Amniotic epithelial cell (primary cell): ENCODE results near the gene ATP1A4.
A peak's percentile ranks its signal among the peaks of the same experiment; 100 is the strongest.

Source experiments
- DNase-seq: peaks from one replicate; pipeline ENCODE4 v3.0.0-alpha.2; 2010; ENCODE audit warnings: low read depth

The ATP1A4 gene

GRCh38 chr1:160144921-160145320, 6.5 kb upstream of the ATP1A4 start:
- DNase-seq = no peak

DNA sequence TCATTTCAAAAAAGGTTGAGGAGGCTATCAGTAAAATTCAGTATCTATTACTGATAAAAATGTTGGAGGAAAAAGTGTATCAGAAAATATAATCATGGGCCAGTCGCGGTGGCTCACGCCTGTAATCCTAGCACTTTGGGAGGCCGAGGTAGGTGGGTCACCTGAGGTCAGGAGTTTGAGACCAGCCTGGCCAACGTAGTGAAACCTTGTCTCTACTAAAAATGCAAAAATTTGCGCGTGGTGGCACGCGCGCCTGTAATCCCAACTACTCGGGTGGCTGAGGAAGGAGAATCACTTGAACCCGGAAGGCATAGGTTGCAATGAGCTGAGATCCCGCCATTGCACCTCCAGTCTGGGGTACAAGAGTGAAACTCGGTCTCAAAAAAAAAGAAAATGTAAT, 5.3 kb upstream of the ATP1A4 start:
- no peak for DNase-seq

- DNase-seq = no peak
Observed at GRCh38 chr1:160148121-160148520, 3.3 kb upstream of the ATP1A4 start.

DNA sequence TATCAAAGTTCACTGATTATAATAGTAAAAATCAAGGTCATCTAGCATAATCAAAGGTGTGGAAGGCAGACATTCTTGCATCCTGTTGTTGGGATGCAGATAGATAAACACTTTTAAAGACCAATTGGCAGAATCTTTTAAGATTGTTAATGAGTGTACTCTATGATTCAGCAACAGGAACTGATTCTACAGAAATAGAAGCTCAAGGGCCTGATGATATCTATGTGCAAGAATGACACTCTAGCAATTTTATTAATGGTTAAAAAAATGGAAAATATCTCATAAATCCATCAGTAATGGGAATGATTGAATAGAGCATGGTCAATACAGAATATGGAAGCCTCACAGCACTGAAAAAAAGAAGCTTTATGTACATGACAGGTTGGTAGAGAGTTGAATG, 2.2 kb upstream of the ATP1A4 start:
- no peak for DNase-seq

GRCh38 chr1:160149716-160150115, 1.7 kb upstream of the ATP1A4 start:
- DNase-seq = peak; percentile 9

DNA sequence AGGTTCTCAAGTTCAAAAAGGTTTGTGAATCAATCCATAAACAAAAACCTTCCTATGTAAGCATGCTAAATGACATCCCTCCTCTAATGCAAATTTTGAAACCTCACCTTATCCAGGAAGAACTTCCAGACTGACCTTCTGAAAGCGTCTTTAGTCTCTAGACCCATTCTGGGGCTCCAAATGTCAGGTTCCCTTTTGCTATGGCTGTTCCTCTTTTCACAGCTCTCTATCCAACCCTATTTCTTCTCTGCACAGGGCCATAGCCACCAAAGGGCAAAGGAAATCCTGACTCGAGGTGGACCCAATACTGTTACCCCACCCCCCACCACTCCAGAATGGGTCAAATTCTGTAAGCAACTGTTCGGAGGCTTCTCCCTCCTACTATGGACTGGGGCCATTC, 3.4 kb downstream of the ATP1A4 start:
- DNase-seq = no peak

DNA sequence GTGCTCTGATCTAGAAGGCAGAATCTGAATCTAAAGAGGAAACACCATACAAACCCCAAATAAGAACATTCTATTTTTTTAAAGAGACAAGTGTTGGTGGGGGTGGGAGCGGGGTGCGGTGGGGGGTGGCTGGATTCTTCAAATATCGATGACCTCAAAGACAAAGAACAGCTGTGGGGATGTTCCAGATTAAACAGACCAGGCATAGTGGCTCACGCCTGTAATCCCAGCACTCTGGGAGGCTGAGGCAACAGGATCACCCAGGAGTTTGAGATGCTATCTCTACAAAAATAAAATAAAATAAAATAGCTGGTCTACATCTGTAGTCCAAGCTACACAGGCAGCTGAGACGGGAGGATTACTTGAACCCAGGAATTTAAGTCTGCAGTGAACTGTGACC, 5.0 kb downstream of the ATP1A4 start:
- DNase-seq = no peak

DNA sequence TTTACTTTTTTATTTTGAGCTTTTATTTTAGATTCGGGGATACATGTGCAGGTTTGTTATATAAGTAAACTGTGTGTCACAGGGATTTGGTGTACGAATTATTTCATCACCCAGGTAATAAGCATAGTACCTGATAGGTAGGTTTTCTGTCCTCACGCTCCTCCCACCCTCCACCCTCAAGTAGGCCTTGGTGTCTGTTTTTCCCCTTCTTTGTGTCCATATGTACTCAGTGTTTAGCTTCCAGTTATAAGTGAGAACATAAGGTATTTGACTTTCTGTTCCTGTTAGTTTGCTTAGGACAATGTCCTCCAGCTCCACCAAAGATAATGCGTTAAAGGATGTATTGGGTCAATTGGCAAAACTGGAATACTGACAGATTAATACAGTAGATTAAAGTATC, 5.8 kb downstream of the ATP1A4 start:
- no peak for DNase-seq

DNA sequence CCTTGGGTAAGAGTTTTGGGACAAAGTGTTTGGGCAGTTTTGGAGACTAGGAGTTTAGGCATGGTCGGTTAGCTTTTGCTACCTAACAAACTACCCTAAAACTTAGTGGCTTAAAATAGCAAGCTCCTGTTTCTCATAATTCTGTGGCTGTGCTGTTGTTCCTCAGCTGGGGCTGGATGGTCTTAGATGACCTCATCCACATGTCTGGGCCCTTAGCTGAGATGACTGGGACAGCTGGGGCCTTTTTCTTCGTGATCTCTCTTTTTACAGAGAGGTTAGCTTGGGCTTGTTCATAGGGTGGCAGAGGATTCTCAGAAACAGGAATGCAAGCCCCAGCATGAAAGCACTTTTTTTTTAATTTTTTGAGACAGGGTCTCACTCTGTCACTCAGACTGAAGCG, 6.6 kb downstream of the ATP1A4 start:
- no peak for DNase-seq

DNA sequence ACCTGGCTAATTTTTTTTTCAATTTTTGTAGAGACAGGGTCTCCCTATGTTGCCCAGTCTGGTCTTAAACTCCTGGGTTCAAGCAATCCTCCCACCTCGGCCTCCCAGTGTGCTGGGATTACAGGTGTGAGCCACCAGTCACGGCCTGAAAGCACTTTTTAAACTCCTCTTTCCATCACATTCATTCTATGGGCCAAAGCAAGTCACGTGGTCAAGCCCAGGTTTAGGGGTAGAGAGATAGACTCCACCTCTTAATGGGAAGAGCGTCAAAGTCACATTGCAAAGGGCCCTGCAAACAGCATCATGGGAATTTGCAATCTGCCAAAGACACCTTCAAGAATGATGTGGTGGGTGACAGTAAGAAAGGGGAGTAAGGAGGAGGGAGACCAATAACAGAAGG, 7.1 kb downstream of the ATP1A4 start:
- no peak for DNase-seq

DNA sequence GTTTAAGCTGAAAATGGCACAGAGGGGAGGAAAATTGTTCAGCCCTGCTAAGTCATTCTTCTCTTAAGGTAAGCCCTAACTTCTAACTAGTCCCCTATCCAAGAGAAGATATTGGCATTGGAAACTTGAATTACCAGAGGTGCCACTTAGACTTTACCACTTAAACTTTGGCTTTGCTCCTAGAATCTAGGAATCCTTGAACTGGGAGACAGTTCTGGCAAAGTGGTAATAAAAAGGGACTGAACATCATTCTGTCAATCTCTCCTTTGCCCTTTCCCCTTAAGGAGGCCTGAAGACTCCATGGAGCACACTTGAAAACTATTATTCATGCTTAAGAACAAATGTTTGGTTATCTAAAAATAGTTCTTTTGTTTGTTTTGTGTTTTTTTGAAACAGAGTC, 8.4 kb downstream of the ATP1A4 start:
- DNase-seq = no peak

DNA sequence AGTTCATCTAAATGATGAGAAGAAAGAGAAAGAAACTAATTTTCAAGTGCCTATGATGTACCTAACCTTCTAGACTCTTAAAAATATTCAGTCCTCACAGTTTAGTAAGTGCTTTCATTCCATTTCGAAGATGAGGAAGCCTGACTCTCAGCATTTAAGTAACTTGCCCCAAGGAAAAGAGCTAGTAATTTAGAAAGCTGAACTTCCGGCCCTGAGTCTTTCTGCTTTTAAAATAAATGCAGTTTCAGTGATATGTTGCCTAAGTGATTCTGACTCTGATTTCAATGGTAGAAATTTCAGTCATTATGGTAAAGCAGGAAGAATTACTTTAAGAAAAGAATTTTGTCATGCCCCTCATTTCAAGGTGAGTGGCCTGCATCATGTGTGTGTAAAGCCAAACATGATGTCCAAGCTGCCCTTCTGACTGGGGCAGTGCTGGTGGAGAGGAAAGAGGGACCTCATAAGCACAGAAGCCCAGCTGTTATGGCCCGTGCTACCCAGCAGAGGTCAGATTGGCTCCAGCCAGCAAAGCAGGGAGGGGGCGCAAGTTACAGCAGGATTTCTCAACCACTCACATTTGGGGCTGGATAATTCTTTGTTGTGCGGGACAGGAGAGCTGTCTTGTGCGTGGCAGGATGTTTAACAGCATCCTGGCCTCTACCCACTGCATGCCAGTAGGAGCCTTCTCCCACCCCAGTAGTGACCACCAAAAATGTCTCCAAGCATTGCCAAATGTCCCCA, 10.7 kb downstream of the ATP1A4 start:
- DNase-seq = peak; percentile 15

- no peak for DNase-seq
Observed at GRCh38 chr1:160162931-160163330, 11.5 kb downstream of the ATP1A4 start.

GRCh38 chr1:160163615-160164014, 12.2 kb downstream of the ATP1A4 start:
- no peak for DNase-seq

- DNase-seq = no peak
Observed at GRCh38 chr1:160164121-160164520, 12.7 kb downstream of the ATP1A4 start.

DNA sequence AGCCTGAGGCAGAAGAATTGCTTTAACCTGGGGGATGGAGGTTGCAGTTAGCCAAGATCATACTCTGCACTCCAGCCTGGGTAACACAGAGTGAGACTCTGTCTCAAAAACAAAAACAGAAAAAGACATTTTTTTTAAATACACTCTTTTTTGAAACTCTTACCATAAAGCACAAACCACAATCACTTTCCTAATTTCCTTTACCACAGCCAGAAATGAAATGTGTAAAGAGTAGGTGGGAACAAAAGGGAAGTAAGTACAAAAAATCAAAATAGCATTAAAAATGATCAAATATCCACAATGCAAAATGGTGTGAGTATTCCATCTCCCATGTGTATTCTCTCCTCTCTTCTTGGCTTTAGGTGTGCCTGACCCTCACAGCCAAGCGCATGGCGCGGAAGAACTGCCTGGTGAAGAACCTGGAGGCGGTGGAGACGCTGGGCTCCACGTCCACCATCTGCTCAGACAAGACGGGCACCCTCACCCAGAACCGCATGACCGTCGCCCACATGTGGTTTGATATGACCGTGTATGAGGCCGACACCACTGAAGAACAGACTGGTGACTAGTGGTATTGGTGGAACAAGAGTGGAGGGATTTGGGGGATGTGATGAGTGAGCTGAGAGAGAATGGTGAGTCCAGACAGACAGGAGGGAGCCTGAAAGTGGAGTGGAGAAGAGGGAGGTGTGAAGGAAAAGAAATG, 14.9 kb downstream of the ATP1A4 start:
- DNase-seq = no peak

GRCh38 chr1:160167056-160167455, 15.7 kb downstream of the ATP1A4 start:
- no peak for DNase-seq

- no peak for DNase-seq
Observed at GRCh38 chr1:160167580-160167979, 16.2 kb downstream of the ATP1A4 start.

- DNase-seq = no peak
Observed at GRCh38 chr1:160168016-160168415, 16.6 kb downstream of the ATP1A4 start.

GRCh38 chr1:160168609-160169369, 17.4 kb downstream of the ATP1A4 start:
- no peak for DNase-seq

DNA sequence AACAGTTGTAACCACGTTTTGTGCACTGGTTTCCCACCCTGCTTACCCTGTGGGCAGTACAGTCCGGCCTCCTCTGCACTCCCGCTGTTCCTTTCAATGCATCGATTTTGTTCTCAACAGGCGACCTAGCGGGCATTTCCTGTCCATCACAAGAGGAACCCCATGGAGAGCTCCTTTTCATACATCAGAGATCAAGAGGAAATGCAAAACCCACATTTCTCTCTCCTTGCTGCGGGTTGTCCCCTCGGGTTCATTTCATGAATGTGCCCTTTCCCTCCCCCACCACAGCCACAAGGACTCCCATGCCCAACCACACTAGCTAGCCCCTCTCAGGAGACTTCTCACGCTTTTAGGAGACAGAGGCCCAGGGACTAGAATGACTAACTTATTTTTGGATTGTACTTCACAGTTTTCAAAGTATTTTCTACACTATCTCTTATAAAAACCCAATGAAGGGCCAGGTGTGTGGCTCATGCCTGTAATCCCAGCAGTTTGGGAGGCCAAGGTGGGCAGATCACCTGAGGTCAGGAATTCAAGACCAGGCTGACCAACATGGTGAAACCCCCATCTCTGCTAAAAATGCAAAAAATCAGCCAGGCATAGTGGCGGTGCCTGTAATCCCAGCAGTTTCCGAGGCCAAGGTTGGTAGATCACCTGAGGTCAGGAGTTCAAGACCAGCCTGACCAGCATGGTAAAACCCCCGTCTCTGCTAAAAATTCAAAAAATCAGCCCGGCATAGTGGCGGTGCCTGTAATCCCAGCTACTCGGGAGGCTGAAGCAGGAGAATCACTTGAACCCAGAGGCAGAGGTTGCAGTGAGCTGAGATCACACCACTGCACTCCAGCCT, 18.4 kb downstream of the ATP1A4 start:
- no peak for DNase-seq

DNA sequence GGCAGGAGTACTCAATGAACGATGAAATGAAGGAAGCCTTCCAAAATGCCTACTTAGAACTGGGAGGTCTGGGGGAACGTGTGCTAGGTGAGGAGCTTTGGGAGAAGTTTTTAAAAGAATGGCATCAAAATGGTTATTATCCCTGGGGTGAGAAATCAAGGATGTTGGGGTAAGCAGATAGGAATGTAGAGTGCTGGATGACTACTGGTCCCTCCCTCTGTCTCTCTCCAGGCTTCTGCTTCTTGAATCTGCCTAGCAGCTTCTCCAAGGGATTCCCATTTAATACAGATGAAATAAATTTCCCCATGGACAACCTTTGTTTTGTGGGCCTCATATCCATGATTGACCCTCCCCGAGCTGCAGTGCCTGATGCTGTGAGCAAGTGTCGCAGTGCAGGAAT, 20.0 kb downstream of the ATP1A4 start:
- DNase-seq = peak; percentile 12
